Measurements from ENCODE around the gene MLEC.
A peak's percentile ranks its signal among the peaks of the same experiment; 100 is the strongest.

Gene MLEC

GRCh38 chr12:120688527-120689071, 1.6 kb downstream of the MLEC start:
- Histone ChIP-seq H3K9ac (ENCODE audit: low read length) (peak overlapping the region; percentile 74), H3K9me2 (ENCODE audit: low read depth, low read length) (no peaks in the 10 kb centered on the region), H3K4me2 (ENCODE audit: low read length) (peak overlapping the region; percentile 90), H3K27me3 (ENCODE audit: insufficient read depth, low read length) (no peaks in the 10 kb centered on the region), H4K20me1 (ENCODE audit: insufficient read depth, low read length) (no peaks in the 10 kb centered on the region), H3K36me3 (ENCODE audit: insufficient read depth, low read length) (peaks cover 7% of the 10 kb centered on the region; the same call in 1 of the 2 replicates), H3K27ac (ENCODE audit: low read depth, low read length, poor library complexity, severe bottlenecking) (no peak overlapping the region), H2AFZ (ENCODE audit: low read length) (no peak overlapping the region), H3K4me3 (ENCODE audit: low read depth, low read length, poor library complexity, severe bottlenecking) (peak overlapping the region; percentile 72), H3F3A (ENCODE audit: insufficient read depth, low read length) (0 out of 2 replicates have a peak, but pooled peaks cover 4% of the 10 kb centered on the region), H3K9me3 (ENCODE audit: low read length) (no peaks in the 10 kb centered on the region), H3K79me2 (ENCODE audit: insufficient read depth, low read length) (peaks cover 55% of the 10 kb centered on the region), H3K4me1 (ENCODE audit: insufficient read depth, low read length, severe bottlenecking) (peaks cover 35% of the 10 kb centered on the region)
- no peak for TF ChIP-seq EZH2 (IDR thresholded peaks at IDR 0.05; ENCODE audit: borderline replicate concordance, low read length)

- Histone ChIP-seq H3K9ac (ENCODE audit: low read length) (peak overlapping the region; percentile 74; the same call in 1 of the 2 replicates), H3K27me3 (ENCODE audit: insufficient read depth, low read length) (no peaks in the 10 kb centered on the region), H3K9me3 (ENCODE audit: low read length) (no peaks in the 10 kb centered on the region), H3K36me3 (ENCODE audit: insufficient read depth, low read length) (peaks cover 17% of the 10 kb centered on the region), H3K27ac (ENCODE audit: low read depth, low read length, poor library complexity, severe bottlenecking) (no peak overlapping the region), H2AFZ (ENCODE audit: low read length) (no peak overlapping the region), H3K4me3 (ENCODE audit: low read depth, low read length, poor library complexity, severe bottlenecking) (peak overlapping the region; percentile 72), H3F3A (ENCODE audit: insufficient read depth, low read length) (0 out of 2 replicates have a peak, but pooled peaks cover 4% of the 10 kb centered on the region), H3K9me2 (ENCODE audit: low read depth, low read length) (no peaks in the 10 kb centered on the region), H4K20me1 (ENCODE audit: insufficient read depth, low read length) (no peaks in the 10 kb centered on the region), H3K4me2 (ENCODE audit: low read length) (peak overlapping the region; percentile 90), H3K4me1 (ENCODE audit: insufficient read depth, low read length, severe bottlenecking) (peaks cover 33% of the 10 kb centered on the region), H3K79me2 (ENCODE audit: insufficient read depth, low read length) (peaks cover 55% of the 10 kb centered on the region)
- TF ChIP-seq EZH2 (IDR thresholded peaks at IDR 0.05; ENCODE audit: borderline replicate concordance, low read length): no peak
- no peak for TF ChIP-seq CTCF (IDR thresholded peaks at IDR 0.05; ENCODE audit: low read length)
These were observed 2.6 kb downstream of the MLEC start for GRCh38 chr12:120689397-120690082.

- no peaks in the 10 kb centered on the region for H4K20me1 ChIP-seq (ENCODE audit: insufficient read depth, low read length)
- no peak overlapping the region for H3K9ac ChIP-seq (ENCODE audit: low read length)
- peaks cover 28% of the 10 kb centered on the region for H3K4me1 ChIP-seq (ENCODE audit: insufficient read depth, low read length, severe bottlenecking)
- TF ChIP-seq CTCF (IDR thresholded peaks at IDR 0.05; ENCODE audit: low read length) (no peak), EZH2 (IDR thresholded peaks at IDR 0.05; ENCODE audit: borderline replicate concordance, low read length) (no peak)
- no peaks in the 10 kb centered on the region for H3K9me2 ChIP-seq (ENCODE audit: low read depth, low read length)
- 0 out of 2 replicates have a peak, but pooled peaks cover 4% of the 10 kb centered on the region for H3F3A ChIP-seq (ENCODE audit: insufficient read depth, low read length)
- no peak overlapping the region for H3K27ac ChIP-seq (ENCODE audit: low read depth, low read length, poor library complexity, severe bottlenecking)
- H3K4me3 ChIP-seq (ENCODE audit: low read depth, low read length, poor library complexity, severe bottlenecking): no peak overlapping the region
- H3K4me2 ChIP-seq (ENCODE audit: low read length): no peak overlapping the region
- no peaks in the 10 kb centered on the region for H3K9me3 ChIP-seq (ENCODE audit: low read length)
- H3K79me2 ChIP-seq (ENCODE audit: insufficient read depth, low read length): peaks cover 55% of the 10 kb centered on the region
- H3K27me3 ChIP-seq (ENCODE audit: insufficient read depth, low read length): no peaks in the 10 kb centered on the region
- peaks cover 22% of the 10 kb centered on the region for H3K36me3 ChIP-seq (ENCODE audit: insufficient read depth, low read length)
- no peak overlapping the region for H2AFZ ChIP-seq (ENCODE audit: low read length)
These were observed 3.1 kb downstream of the MLEC start for GRCh38 chr12:120690083-120690450.

Measured in OCI-LY1 (cell line).